HCT116 (cell line): ENCODE results near the gene PM20D2. TPM values are rescaled to one million over a fixed set of nuclear protein-coding genes. Genes with fewer than 3 reads are reported as not detected.

Source experiments
- ATAC-seq: fragments of 200-7000 bp; cut with Tn5 transposase; 2 replicates; pipeline ENCODE4 v1.9.1; 2020; ENCODE audit warnings: mild to moderate bottlenecking, moderate library complexity
- BruUV-seq: library from RNA; stranded (reverse); fragments of 400-500 nt; replicated peaks from 2 replicates; lab custom pipeline; 2021; lab: Mats Ljungman, UMichigan
- CTCF ChIA-PET: fragments of 300-600 bp; sonication (Branson Sonifier 250); formaldehyde crosslinking; loops from one replicate; lab custom pipeline; 2021; ENCODE audit warnings: antibody characterized with exemption; lab: Charles Lee
- POLR2A ChIA-PET: fragments of 300-600, 350-600 bp; sonication (Branson Sonifier 250); formaldehyde crosslinking; loops from one replicate; lab custom pipeline; 2021; ENCODE audit warnings: antibody characterized with exemption; lab: Charles Lee
- RAD21 ChIA-PET, 2 experiments: fragments of 300-600 bp; sonication (Branson Sonifier 250); formaldehyde crosslinking; loops; one replicate each; lab custom pipeline; 2023; ENCODE audit warnings: low total read pairs in 2 of 2; ENCODE audit not compliant: uncharacterized antibody in 2 of 2, unreplicated experiment in 2 of 2, low non-redundant PET in 1 of 2; lab: Charles Lee
- DNase-seq: peaks from one replicate; pipeline ENCODE4 v3.0.0-alpha.2; 2010; ENCODE audit warnings: low read depth, low spot score
- H2AFZ ChIP-seq: fragments of 200-600 bp; shearing (Covaris generic), sonication (generic); 2 replicates; pipeline ENCODE4 v1.6.1; 2017; ENCODE audit warnings: low read depth, mixed run types, mixed read lengths, antibody characterized with exemption, low read length; ENCODE audit not compliant: poor library complexity, severe bottlenecking
- H3K27ac ChIP-seq: 2 replicates; pipeline ENCODE4 v1.5.1; 2012; ENCODE audit warnings: low read depth, low read length
- H3K27me3 ChIP-seq: fragments of 200-600 bp; sonication (generic); 2 replicates; pipeline ENCODE4 v1.6.1; 2016; ENCODE audit warnings: mixed run types, low read length, mixed read lengths; ENCODE audit not compliant: insufficient read depth
- H3K36me3 ChIP-seq, 2 experiments: fragments of 200-500 bp in 1 of 2; fragments of 200-600 bp in 1 of 2; sonication (Bioruptor generic) in 1 of 2; sonication (generic) in 1 of 2; 2 replicates each; pipeline versions ENCODE4 v1.5.1 to v1.6.1; 2014 to 2016; ENCODE audit warnings: low read length in 2 of 2, inconsistent platforms in 1 of 2, mixed read lengths in 1 of 2, mixed run types in 1 of 2; ENCODE audit not compliant: insufficient read depth in 2 of 2, control insufficient read depth in 1 of 2
- H3K4me1 ChIP-seq, 2 experiments: fragments of 200-600 bp in 1 of 2; sonication (generic) in 1 of 2; 2 replicates each; pipeline versions ENCODE4 v1.5.1 to v1.6.1; 2012 to 2017; ENCODE audit warnings: low read length in 2 of 2, inconsistent platforms in 1 of 2, mild to moderate bottlenecking in 1 of 2, mixed read lengths in 1 of 2, mixed run types in 1 of 2, moderate library complexity in 1 of 2; ENCODE audit not compliant: insufficient read depth in 2 of 2, control insufficient read depth in 1 of 2
- H3K4me2 ChIP-seq: fragments of 200-600 bp; sonication (generic); 2 replicates; pipeline ENCODE4 v1.6.1; 2017; ENCODE audit warnings: mixed run types, low read length, mixed read lengths
- H3K4me3 ChIP-seq, 2 experiments: fragments of 200-600 bp in 1 of 2; sonication (generic) in 1 of 2; replicated peaks in 1 of 2; 2 replicates each; pipeline ENCODE4 v1.5.1; 2011 to 2016; ENCODE audit warnings: low read length in 2 of 2, control low read depth in 1 of 2, low read depth in 1 of 2, mild to moderate bottlenecking in 1 of 2, mixed read lengths in 1 of 2, mixed run types in 1 of 2
- H3K79me2 ChIP-seq: fragments of 200-600 bp; sonication (generic); 2 replicates; pipeline ENCODE4 v1.6.1; 2017; ENCODE audit warnings: mild to moderate bottlenecking, mixed run types, low read length, moderate library complexity, mixed read lengths; ENCODE audit not compliant: insufficient read depth
- H3K9ac ChIP-seq: fragments of 200-600 bp; sonication (generic); 2 replicates; pipeline ENCODE4 v1.6.1; 2016; ENCODE audit warnings: low read length, mixed read lengths
- H3K9me2 ChIP-seq: fragments of 200-600 bp; sonication (generic), shearing (Covaris generic); 2 replicates; pipeline ENCODE4 v1.6.1; 2017; ENCODE audit warnings: mixed run types, mild to moderate bottlenecking, moderate library complexity; ENCODE audit not compliant: insufficient read depth
- H3K9me3 ChIP-seq, 2 experiments: fragments of 200-500 bp in 1 of 2; fragments of 200-600 bp in 1 of 2; sonication (Bioruptor generic) in 1 of 2; sonication (generic) in 1 of 2; 2 replicates each; pipeline ENCODE4 v1.6.1; 2014 to 2017; ENCODE audit warnings: low read length in 2 of 2, mixed read lengths in 2 of 2, inconsistent platforms in 1 of 2, low read depth in 1 of 2, mild to moderate bottlenecking in 1 of 2, mixed run types in 1 of 2, moderate library complexity in 1 of 2; ENCODE audit not compliant: control insufficient read depth in 1 of 2, insufficient read depth in 1 of 2
- H4K20me1 ChIP-seq: fragments of 200-600 bp; sonication (generic), shearing (Covaris generic); 2 replicates; pipeline ENCODE4 v1.6.1; 2017; ENCODE audit warnings: mixed run types, mild to moderate bottlenecking, moderate library complexity; ENCODE audit not compliant: insufficient read depth
- CBX3 ChIP-seq: IDR thresholded peaks from 2 replicates; pipeline ENCODE4 v1.6.1; 2012; ENCODE audit warnings: low read depth
- EZH2 ChIP-seq: fragments of 200-600 bp; sonication (generic); IDR thresholded peaks from 2 replicates; pipeline ENCODE4 v1.6.1; 2017; ENCODE audit warnings: antibody characterized with exemption, mixed run types
- MAX ChIP-seq: IDR thresholded peaks from 2 replicates; pipeline ENCODE4 v1.6.1; 2012
- RAD21 ChIP-seq: IDR thresholded peaks from 2 replicates; pipeline ENCODE4 v1.6.1; 2012; ENCODE audit warnings: low read depth, mild to moderate bottlenecking
- REST ChIP-seq: IDR thresholded peaks from 2 replicates; pipeline ENCODE4 v1.6.1; 2012; ENCODE audit warnings: low read depth
- SIN3A ChIP-seq: IDR thresholded peaks from 2 replicates; pipeline ENCODE4 v1.6.1; 2012; ENCODE audit warnings: low read depth
- YY1 ChIP-seq: IDR thresholded peaks from 2 replicates; pipeline ENCODE4 v1.6.1; 2011; ENCODE audit warnings: low read length, low read depth, moderate library complexity, mild to moderate bottlenecking; ENCODE audit not compliant: insufficient replicate concordance; ENCODE audit errors: extremely low read depth
- ZNF274 ChIP-seq: fragments of 200-500 bp; sonication (Bioruptor generic); IDR thresholded peaks from 2 replicates; pipeline ENCODE4 v1.6.1; 2014; ENCODE audit warnings: mild to moderate bottlenecking, low read depth, low read length, inconsistent platforms
- intact Hi-C: fragments of 100-400 bp; cut with micrococcal nuclease; formaldehyde crosslinking; loops from 2 replicates; pipeline ENCODE4 v1.10.0; 2022
- total RNA-seq: library from RNA; stranded (reverse); gene quantifications from one replicate; pipeline ENCODE4 v1.2.1, GENCODE V29; 2021; ENCODE audit not compliant: unreplicated experiment
- TF ChIP-seq, protein P1 (sequence below): IDR thresholded peaks from 2 replicates; pipeline ENCODE4 v1.6.1; 2012

Gene PM20D2
- total RNA-seq, 1 experiment from 2014 or later = 29.2 TPM

GRCh38 chr6:89110284-89110683, 35.6 kb upstream of the PM20D2 start (continued):
- no peak for TF ChIP-seq REST
- TF ChIP-seq, protein P1, sequence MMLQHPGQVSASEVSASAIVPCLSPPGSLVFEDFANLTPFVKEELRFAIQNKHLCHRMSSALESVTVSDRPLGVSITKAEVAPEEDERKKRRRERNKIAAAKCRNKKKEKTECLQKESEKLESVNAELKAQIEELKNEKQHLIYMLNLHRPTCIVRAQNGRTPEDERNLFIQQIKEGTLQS = no peak

- no peak overlapping the region for H3K27ac ChIP-seq
- no peak for TF ChIP-seq SIN3A
- TF ChIP-seq MAX = no peak
- no peak for TF ChIP-seq RAD21
- TF ChIP-seq EZH2 = no peak
- TF ChIP-seq CBX3 = no peak
- TF ChIP-seq ZNF274 = no peak
- TF ChIP-seq YY1 = no peak
- POLR2A ChIA-PET = no interaction called here
Measured at GRCh38 chr6:89111933-89112332, 33.9 kb upstream of the PM20D2 start.

More at GRCh38 chr6:89111933-89112332, 33.9 kb upstream of the PM20D2 start:
- CTCF ChIA-PET = no interaction called here
- Histone ChIP-seq H3K79me2 (no peaks in the 10 kb centered on the region), H3K36me3 (no peaks in the 10 kb centered on the region), H2AFZ (peak overlapping the region; percentile 97), H3K4me3 (no peak overlapping the region; a peak in 1 of 4 replicates), H3K27me3 (no peaks in the 10 kb centered on the region), H4K20me1 (no peaks in the 10 kb centered on the region), H3K9me3 (no peaks in the 10 kb centered on the region), H3K4me2 (peak overlapping the region; percentile 53), H3K9me2 (no peaks in the 10 kb centered on the region), H3K9ac (no peak overlapping the region), H3K4me1 (peaks cover 0 to 15% of the 10 kb centered on the region in 2 experiments; a peak in 3 of 4 replicates)
- RAD21 ChIA-PET = no interaction called here
- no TSS peak for BruUV-seq
- intact Hi-C loops = no loop called here
- ATAC-seq = peak; percentile 88
- DNase-seq = peak; percentile 10
